HG03108 (cell line): Measurements from ENCODE around the gene PRMT5.

Source experiments
- ATAC-seq: cut with Tn5 transposase; IDR thresholded peaks from one replicate; pipeline ENCODE4 v1.9.1; 2021; ENCODE audit warnings: moderate library complexity; ENCODE audit not compliant: unreplicated experiment

PRMT5 gene

GRCh38 chr14:22878271-22879246, 50.6 kb downstream of the PRMT5 start:
- ATAC-seq: no peak

GRCh38 chr14:22877000-22877501, 52.1 kb downstream of the PRMT5 start:
- ATAC-seq: no peak

- no peak for ATAC-seq
Measured at GRCh38 chr14:22875748-22876319, 53.3 kb downstream of the PRMT5 start.

GRCh38 chr14:22875003-22875747, 54.0 kb downstream of the PRMT5 start:
- ATAC-seq: no peak

GRCh38 chr14:22872833-22873520, 56.2 kb downstream of the PRMT5 start:
- ATAC-seq: no peak

GRCh38 chr14:22872033-22872832, 56.9 kb downstream of the PRMT5 start:
- ATAC-seq: peak; percentile 0

- peak; percentile 80 for ATAC-seq
Measured at GRCh38 chr14:22871224-22872032, 57.7 kb downstream of the PRMT5 start, which contains the start of gene LRP10. TSS of gene LRP10 (plus strand) at chr14:22871740. CDS start at chr14:22872304, 564 bp downstream.

- ATAC-seq: peak; percentile 39
Measured at GRCh38 chr14:22870811-22871223, 58.4 kb downstream of the PRMT5 start.
